B cell (primary cell): ENCODE measurements around the gene NPSR1. TPM values are rescaled to one million over a fixed set of nuclear protein-coding genes. Genes with fewer than 3 reads are reported as not detected.
"Not testable (repeated sequence)": the region's sequence is repeated elsewhere in the genome, so short reads cannot be mapped to it uniquely, and the experiment has no call there.

Source experiments
- ATAC-seq: fragments of 200-7000 bp; cut with Tn5 transposase; one replicate; pipeline ENCODE4 v1.10.0; 2021; ENCODE audit warnings: low read depth, mild to moderate bottlenecking, moderate number of reproducible peaks, moderate library complexity
- CTCF ChIA-PET: fragments of 350-600 bp; sonication (Branson Sonifier 250); formaldehyde crosslinking; loops from one replicate; lab custom pipeline; 2021; ENCODE audit warnings: antibody characterized with exemption, inconsistent platforms; lab: Charles Lee
- POLR2A ChIA-PET: fragments of 350-600 bp; sonication (Branson Sonifier 250); formaldehyde crosslinking; loops from one replicate; lab custom pipeline; 2021; ENCODE audit warnings: antibody characterized with exemption; lab: Charles Lee
- DNase-seq: peaks from one replicate; pipeline ENCODE4 v3.0.0; 2013
- H2AFZ ChIP-seq: 2 replicates; pipeline ENCODE4 v1.6.1; 2012; ENCODE audit warnings: mild to moderate bottlenecking, low read depth, low read length; ENCODE audit not compliant: insufficient read depth, poor library complexity, severe bottlenecking
- H3K27ac ChIP-seq, 2 donors: 1 replicate in 1 of 2; 2 replicates in 1 of 2; pipeline ENCODE4 v1.5.1; 2012 to 2013; ENCODE audit warnings: low read length in 2 of 2, mild to moderate bottlenecking in 2 of 2, moderate library complexity in 1 of 2
- H3K27me3 ChIP-seq, 4 experiments: fragments of 200-600 bp in 1 of 4; sonication (generic) in 1 of 4; replicated peaks in 1 of 4; 1 replicate in 2 of 4; 2 replicates in 2 of 4; pipeline versions ENCODE4 v1.6.1 to v1.7.0; 2013 to 2016; ENCODE audit warnings: low read length in 3 of 4, mild to moderate bottlenecking in 2 of 4, mixed read lengths in 1 of 4, moderate library complexity in 1 of 4; ENCODE audit not compliant: insufficient read depth in 4 of 4, control insufficient read depth in 3 of 4; ENCODE audit errors: control extremely low read depth in 1 of 4
- H3K36me3 ChIP-seq, 2 experiments: replicated peaks in 1 of 2; 1 replicate in 1 of 2; 2 replicates in 1 of 2; pipeline versions ENCODE4 v1.6.1 to v1.7.1; 2013; ENCODE audit warnings: low read length in 1 of 2; ENCODE audit not compliant: insufficient read depth in 2 of 2, control insufficient read depth in 1 of 2; ENCODE audit errors: control extremely low read depth in 1 of 2, extremely low read depth in 1 of 2
- H3K4me1 ChIP-seq, 2 donors: fragments of 200-600 bp in 1 of 2; sonication (generic) in 1 of 2; 1 replicate in 1 of 2; 2 replicates in 1 of 2; pipeline versions ENCODE4 v1.5.1 to v1.6.1; 2013 to 2017; ENCODE audit warnings: low read length in 2 of 2; ENCODE audit not compliant: control insufficient read depth in 2 of 2, insufficient read depth in 2 of 2
- H3K4me2 ChIP-seq: replicated peaks from 2 replicates; pipeline ENCODE3; 2012; ENCODE audit warnings: mild to moderate bottlenecking, low read depth, low read length; ENCODE audit not compliant: poor library complexity, severe bottlenecking
- H3K4me3 ChIP-seq, 5 experiments: fragments of 200-600 bp in 1 of 5; sonication (generic) in 1 of 5; 1 replicate in 3 of 5; 2 replicates in 2 of 5; pipeline versions ENCODE4 v1.5.1 to v1.7.0; 2011 to 2016; ENCODE audit warnings: low read length in 4 of 5, mild to moderate bottlenecking in 4 of 5, low read depth in 2 of 5, control low read depth in 1 of 5, moderate library complexity in 1 of 5; ENCODE audit not compliant: insufficient read depth in 1 of 5; ENCODE audit errors: control extremely low read depth in 1 of 5, extremely low read depth in 1 of 5
- H3K79me2 ChIP-seq: fragments of 200-600 bp; sonication (generic); one replicate; pipeline ENCODE4 v1.6.0; 2016; ENCODE audit warnings: low read length; ENCODE audit not compliant: control insufficient read depth, insufficient read depth
- H3K9ac ChIP-seq: fragments of 200-600 bp; sonication (generic); 2 replicates; pipeline ENCODE4 v1.6.1; 2017; ENCODE audit warnings: mild to moderate bottlenecking, low read length, moderate library complexity
- H3K9me3 ChIP-seq, 3 donors: one replicate each; pipeline versions ENCODE4 v1.6.1 to v1.7.1; 2013; ENCODE audit warnings: low read length in 2 of 3; ENCODE audit not compliant: control insufficient read depth in 2 of 3, insufficient read depth in 1 of 3; ENCODE audit errors: control extremely low read depth in 1 of 3
- H4K20me1 ChIP-seq: 2 replicates; pipeline ENCODE4 v1.6.0; 2012; ENCODE audit warnings: mild to moderate bottlenecking, low read length; ENCODE audit not compliant: insufficient read depth, control insufficient read depth, poor library complexity, severe bottlenecking
- H3K27ac Mint-ChIP-seq: one replicate; pipeline ENCODE4 v1.8.0; 2021; ENCODE audit warnings: mixed read lengths
- H3K27me3 Mint-ChIP-seq: one replicate; pipeline ENCODE4 v1.8.0; 2021; ENCODE audit warnings: mixed read lengths
- H3K4me1 Mint-ChIP-seq: one replicate; pipeline ENCODE4 v1.8.0; 2021; ENCODE audit warnings: mixed read lengths
- H3K4me3 Mint-ChIP-seq: one replicate; pipeline ENCODE4 v1.8.0; 2021; ENCODE audit warnings: mixed read lengths
- H3K9me3 Mint-ChIP-seq: one replicate; pipeline ENCODE4 v1.8.0; 2022; ENCODE audit warnings: mixed read lengths; ENCODE audit not compliant: insufficient read depth
- EZH2 ChIP-seq: IDR thresholded peaks from 2 replicates; pipeline ENCODE4 v1.6.1; 2012; ENCODE audit warnings: borderline replicate concordance, low read depth, mild to moderate bottlenecking, moderate library complexity, low read length; ENCODE audit not compliant: insufficient read depth, poor library complexity, severe bottlenecking
- WGBS: methylation state at CpG from one replicate; pipeline ENCODE4 v1.1.5; 2013; ENCODE audit warnings: missing lambda C conversion rate; ENCODE audit not compliant: insufficient coverage; 5-methylcytosine and 5-hydroxymethylcytosine counted together
- intact Hi-C: fragments of 100-400 bp; cut with micrococcal nuclease; formaldehyde crosslinking; loops from one replicate; pipeline ENCODE4 v1.10.0; 2022
- polyA plus RNA-seq: library from polyadenylated mRNA; depleted of rRNA; stranded (reverse); fragments of >200 nt; gene quantifications from 2 replicates; pipeline ENCODE4 v1.2.3, GENCODE V29; 2012
- total RNA-seq, 2 donors: library from RNA; stranded (reverse); fragments of 120-200 nt in 1 of 2; gene quantifications; 1 replicate in 1 of 2; 2 replicates in 1 of 2; pipeline versions ENCODE4 v1.2.3 to v1.2.4, GENCODE V29; 2013 to 2022
- TF ChIP-seq, protein P1 (sequence below): fragments of 200-600 bp; IDR thresholded peaks from one replicate; pipeline ENCODE4 v1.8.0; 2022; ENCODE audit warnings: antibody characterized with exemption, mild to moderate bottlenecking

NPSR1 gene
- total and polyA plus RNA-seq, 2 donors (not counting 1 experiment from before 2014, with no cell fraction given) = not detected

DNA sequence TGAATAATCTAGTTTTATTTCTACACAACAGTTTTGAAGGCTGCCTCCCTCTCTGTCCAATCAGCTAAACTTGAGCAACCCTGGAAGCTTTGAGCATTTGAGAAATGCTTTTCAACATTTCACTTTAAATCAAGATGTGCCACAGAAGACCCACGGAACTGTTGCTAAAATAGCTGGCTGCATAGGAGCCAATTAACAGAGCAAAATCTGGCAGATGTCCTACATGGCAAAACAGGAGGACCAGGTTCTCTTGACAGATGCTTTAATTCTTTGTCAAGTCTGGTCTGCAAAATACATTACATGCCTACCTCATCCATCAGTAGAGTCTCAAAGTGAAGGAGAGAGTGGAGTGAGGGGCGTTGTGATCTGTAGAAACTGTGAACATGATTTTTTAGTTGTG, 193.4 kb downstream of the NPSR1 start:
- DNase-seq (no peak), ATAC-seq (no peak)
- Histone ChIP-seq H3K9ac (no peak overlapping the region), H2AFZ (no peak overlapping the region), H3K27me3 (no peaks in the 10 kb centered on the region), H3K9me3 (no peaks in the 10 kb centered on the region), H4K20me1 (no peaks in the 10 kb centered on the region), H3K4me2 (no peak overlapping the region), H3K36me3 (no peaks in the 10 kb centered on the region), H3K27ac (no peak overlapping the region), H3K79me2 (no peaks in the 10 kb centered on the region), H3K4me3 (no peak overlapping the region), H3K4me1 (no peaks in the 10 kb centered on the region)
- 82% methylated on average over 1 of the region's 2 CpGs for WGBS
- intact Hi-C loops = no loop called here
- POLR2A ChIA-PET = no interaction called here
- CTCF ChIA-PET = no interaction called here
- Mint-ChIP-seq H3K27me3 (peaks cover 9% of the 10 kb centered on the region), H3K9me3 (no peaks in the 10 kb centered on the region), H3K27ac (no peak overlapping the region), H3K4me1 (no peaks in the 10 kb centered on the region), H3K4me3 (no peak overlapping the region)
- TF ChIP-seq, protein P1, sequence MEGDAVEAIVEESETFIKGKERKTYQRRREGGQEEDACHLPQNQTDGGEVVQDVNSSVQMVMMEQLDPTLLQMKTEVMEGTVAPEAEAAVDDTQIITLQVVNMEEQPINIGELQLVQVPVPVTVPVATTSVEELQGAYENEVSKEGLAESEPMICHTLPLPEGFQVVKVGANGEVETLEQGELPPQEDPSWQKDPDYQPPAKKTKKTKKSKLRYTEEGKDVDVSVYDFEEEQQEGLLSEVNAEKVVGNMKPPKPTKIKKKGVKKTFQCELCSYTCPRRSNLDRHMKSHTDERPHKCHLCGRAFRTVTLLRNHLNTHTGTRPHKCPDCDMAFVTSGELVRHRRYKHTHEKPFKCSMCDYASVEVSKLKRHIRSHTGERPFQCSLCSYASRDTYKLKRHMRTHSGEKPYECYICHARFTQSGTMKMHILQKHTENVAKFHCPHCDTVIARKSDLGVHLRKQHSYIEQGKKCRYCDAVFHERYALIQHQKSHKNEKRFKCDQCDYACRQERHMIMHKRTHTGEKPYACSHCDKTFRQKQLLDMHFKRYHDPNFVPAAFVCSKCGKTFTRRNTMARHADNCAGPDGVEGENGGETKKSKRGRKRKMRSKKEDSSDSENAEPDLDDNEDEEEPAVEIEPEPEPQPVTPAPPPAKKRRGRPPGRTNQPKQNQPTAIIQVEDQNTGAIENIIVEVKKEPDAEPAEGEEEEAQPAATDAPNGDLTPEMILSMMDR = no peak
- TF ChIP-seq EZH2 = no peak

DNA sequence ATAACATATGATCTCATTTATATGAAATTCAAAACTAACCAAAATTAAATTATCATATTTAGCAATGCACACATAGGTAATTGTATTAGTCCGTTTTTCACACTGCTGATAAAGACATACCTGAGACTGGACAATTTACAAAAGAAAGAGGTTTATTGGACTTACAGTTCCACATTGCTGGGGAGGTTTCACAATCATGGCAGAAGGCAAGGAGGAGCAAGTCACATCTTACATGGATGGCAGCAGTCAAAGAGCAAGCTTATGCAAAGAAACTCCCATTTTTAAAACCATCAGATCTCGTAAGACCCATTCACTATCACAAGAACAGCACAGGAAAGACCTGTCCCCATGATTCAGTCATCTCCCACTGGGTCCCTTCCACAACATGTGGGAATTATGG, 200.4 kb downstream of the NPSR1 start:
- H3K27me3 Mint-ChIP-seq, H3K27ac Mint-ChIP-seq, H3K9me3 Mint-ChIP-seq, intact Hi-C loops, H2AFZ ChIP-seq, H3K79me2 ChIP-seq, H4K20me1 ChIP-seq, H3K27me3 ChIP-seq, POLR2A ChIA-PET, H3K4me3 ChIP-seq, H3K36me3 ChIP-seq, H3K4me1 ChIP-seq, H3K4me3 Mint-ChIP-seq, DNase-seq, CTCF ChIA-PET, ATAC-seq, H3K27ac ChIP-seq, H3K4me1 Mint-ChIP-seq, H3K4me2 ChIP-seq, H3K9me3 ChIP-seq, H3K9ac ChIP-seq: not testable (repeated sequence)
- WGBS = no CpG with 5 or more reads among the region's 2 CpGs

DNA sequence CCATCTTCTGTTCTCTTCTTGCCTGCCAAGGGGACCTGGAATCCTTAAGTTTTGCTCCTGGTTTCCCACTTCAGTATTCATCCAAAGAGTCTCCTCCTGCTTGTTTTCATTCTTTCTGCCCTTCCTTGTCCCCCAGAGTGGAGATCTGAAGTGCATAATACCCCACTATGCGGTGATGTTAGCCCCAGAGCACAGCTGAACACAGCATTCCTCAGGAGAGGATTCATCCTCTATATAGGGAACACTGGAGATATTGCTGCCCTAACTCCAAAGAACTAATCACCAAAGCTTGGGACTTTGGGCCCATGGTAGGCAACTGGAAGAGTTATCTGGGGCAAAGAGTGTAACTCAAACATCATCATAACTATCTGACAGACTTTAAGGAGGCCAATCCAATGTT, 201.3 kb downstream of the NPSR1 start:
- DNase-seq, intact Hi-C loops, POLR2A ChIA-PET, H3K9ac ChIP-seq, H3K4me3 ChIP-seq, H3K27ac ChIP-seq, H3K4me3 Mint-ChIP-seq, H3K36me3 ChIP-seq, H3K27me3 ChIP-seq, H3K4me1 ChIP-seq, H4K20me1 ChIP-seq, H3K4me2 ChIP-seq, H3K27ac Mint-ChIP-seq, H3K9me3 ChIP-seq, H3K4me1 Mint-ChIP-seq, H2AFZ ChIP-seq, CTCF ChIA-PET, ATAC-seq, H3K79me2 ChIP-seq, H3K27me3 Mint-ChIP-seq, H3K9me3 Mint-ChIP-seq: not testable (repeated sequence)
- WGBS = 86% methylated on average over 1 of the region's 1 CpG
